H9 (cell line): Measurements from ENCODE around the gene ST8SIA5. TPM values are rescaled to one million over a fixed set of nuclear protein-coding genes. Genes with fewer than 3 reads are reported as not detected.

Experiments
- DNase-seq: peaks from one replicate; pipeline ENCODE4 v3.0.0-alpha.2; 2017
- H2AFZ ChIP-seq: one replicate; pipeline ENCODE4 v1.6.1; 2013; ENCODE audit warnings: mild to moderate bottlenecking, low read length, control low read depth, moderate library complexity
- H2AK5ac ChIP-seq: 2 replicates; pipeline ENCODE4 v1.6.1; 2013; ENCODE audit warnings: low read length, control low read depth, mixed read lengths; ENCODE audit not compliant: insufficient read length
- H2BK120ac ChIP-seq: one replicate; pipeline ENCODE4 v1.6.1; 2013; ENCODE audit warnings: low read depth, mild to moderate bottlenecking, low read length, control low read depth, inconsistent platforms; ENCODE audit not compliant: poor library complexity, severe bottlenecking
- H2BK12ac ChIP-seq: 2 replicates; pipeline ENCODE4 v1.6.1; 2013; ENCODE audit warnings: low read length, control low read depth, mixed read lengths, low read depth; ENCODE audit not compliant: insufficient read length
- H2BK15ac ChIP-seq: 2 replicates; pipeline ENCODE4 v1.6.1; 2013; ENCODE audit warnings: low read depth, low read length, control low read depth
- H2BK20ac ChIP-seq: one replicate; pipeline ENCODE4 v1.6.1; 2013; ENCODE audit warnings: low read depth, mild to moderate bottlenecking, low read length, control low read depth, inconsistent platforms; ENCODE audit not compliant: poor library complexity, severe bottlenecking
- H2BK5ac ChIP-seq: 2 replicates; pipeline ENCODE4 v1.6.1; 2013; ENCODE audit warnings: low read length, control low read depth, mixed read lengths; ENCODE audit not compliant: insufficient read length
- H3K14ac ChIP-seq: 2 replicates; pipeline ENCODE4 v1.6.1; 2013; ENCODE audit warnings: low read length, control low read depth; ENCODE audit not compliant: insufficient read depth
- H3K18ac ChIP-seq: 2 replicates; pipeline ENCODE4 v1.6.1; 2013; ENCODE audit warnings: low read depth, mild to moderate bottlenecking, mixed read lengths, low read length, control low read depth; ENCODE audit not compliant: insufficient read length
- H3K23ac ChIP-seq: 2 replicates; pipeline ENCODE4 v1.6.1; 2013; ENCODE audit warnings: low read length, control low read depth, mixed read lengths, low read depth; ENCODE audit not compliant: insufficient read length
- H3K23me2 ChIP-seq: 2 replicates; pipeline ENCODE4 v1.6.1; 2013; ENCODE audit warnings: low read depth, mild to moderate bottlenecking, mixed read lengths, low read length, control low read depth; ENCODE audit not compliant: insufficient read length, poor library complexity, severe bottlenecking
- H3K27ac ChIP-seq: 2 replicates; pipeline ENCODE4 v1.5.1; 2013; ENCODE audit warnings: low read length, control low read depth, mixed read lengths, low read depth; ENCODE audit not compliant: insufficient read length
- H3K27me3 ChIP-seq: 2 replicates; pipeline ENCODE4 v1.6.1; 2013; ENCODE audit warnings: low read length, control low read depth, inconsistent platforms; ENCODE audit not compliant: insufficient read depth
- H3K4ac ChIP-seq: 2 replicates; pipeline ENCODE4 v1.6.1; 2013; ENCODE audit warnings: low read depth, mild to moderate bottlenecking, control low read depth, inconsistent platforms, low read length, moderate library complexity
- H3K4me1 ChIP-seq: 2 replicates; pipeline ENCODE4 v1.6.1; 2013; ENCODE audit warnings: low read length, control low read depth, inconsistent platforms; ENCODE audit not compliant: insufficient read depth
- H3K4me2 ChIP-seq: 2 replicates; pipeline ENCODE4 v1.6.1; 2013; ENCODE audit warnings: low read length, control low read depth, mixed read lengths; ENCODE audit not compliant: insufficient read length, insufficient read depth
- H3K56ac ChIP-seq: 2 replicates; pipeline ENCODE4 v1.6.1; 2013; ENCODE audit warnings: low read depth, mild to moderate bottlenecking, mixed read lengths, low read length, control low read depth; ENCODE audit not compliant: insufficient read length
- H3K79me1 ChIP-seq: 2 replicates; pipeline ENCODE4 v1.6.1; 2013; ENCODE audit warnings: low read depth, mild to moderate bottlenecking, moderate library complexity, low read length, control low read depth, inconsistent platforms; ENCODE audit not compliant: insufficient read depth, poor library complexity, severe bottlenecking
- H3K79me2 ChIP-seq: 2 replicates; pipeline ENCODE4 v1.6.1; 2013; ENCODE audit warnings: low read length, control low read depth, inconsistent platforms; ENCODE audit not compliant: insufficient read depth
- H3K9ac ChIP-seq: 2 replicates; pipeline ENCODE4 v1.6.1; 2013; ENCODE audit warnings: low read length, control low read depth, mixed read lengths; ENCODE audit not compliant: insufficient read length; ENCODE audit errors: extremely low read depth
- H3K9me3 ChIP-seq: one replicate; pipeline ENCODE4 v1.6.1; 2013; ENCODE audit warnings: low read depth, low read length, inconsistent platforms; ENCODE audit not compliant: control insufficient read depth
- H3T11ph ChIP-seq: one replicate; pipeline ENCODE4 v1.6.1; 2013; ENCODE audit warnings: mild to moderate bottlenecking, low read length, control low read depth, inconsistent platforms
- H4K20me1 ChIP-seq: one replicate; pipeline ENCODE4 v1.6.1; 2013; ENCODE audit not compliant: control insufficient read depth, insufficient read length, insufficient read depth
- H4K5ac ChIP-seq: 2 replicates; pipeline ENCODE4 v1.6.1; 2013; ENCODE audit warnings: low read depth, mild to moderate bottlenecking, mixed read lengths, low read length, control low read depth; ENCODE audit not compliant: insufficient read length
- H4K8ac ChIP-seq: replicated peaks from 2 replicates; pipeline ENCODE4 v1.6.1; 2013; ENCODE audit warnings: low read length, control low read depth, mixed read lengths, low read depth; ENCODE audit not compliant: insufficient read length
- H4K91ac ChIP-seq: 2 replicates; pipeline ENCODE4 v1.6.1; 2013; ENCODE audit warnings: low read depth, mild to moderate bottlenecking, moderate library complexity, mixed read lengths, low read length, control low read depth; ENCODE audit not compliant: insufficient read length
- H3K27ac Mint-ChIP-seq, 3 experiments: 2 replicates in 2 of 3; 3 replicates in 1 of 3; pipeline ENCODE4 v1.8.0; 2020 to 2021; ENCODE audit warnings: mixed read lengths in 3 of 3, mild to moderate bottlenecking in 1 of 3, moderate library complexity in 1 of 3
- H3K27me3 Mint-ChIP-seq: 2 replicates; pipeline ENCODE4 v1.8.0; 2021; ENCODE audit warnings: low read depth, mild to moderate bottlenecking, moderate library complexity, mixed read lengths
- H3K36me3 Mint-ChIP-seq, 3 experiments: 2 replicates in 2 of 3; 3 replicates in 1 of 3; pipeline ENCODE4 v1.8.0; 2020 to 2021; ENCODE audit warnings: low read depth in 3 of 3, mixed read lengths in 3 of 3; ENCODE audit not compliant: insufficient read depth in 1 of 3
- H3K4me1 Mint-ChIP-seq, 2 experiments: 2 replicates each; pipeline ENCODE4 v1.8.0; 2020; ENCODE audit warnings: mixed read lengths in 2 of 2
- H3K4me3 Mint-ChIP-seq, 2 experiments: 2 replicates in 1 of 2; 3 replicates in 1 of 2; pipeline ENCODE4 v1.8.0; 2020 to 2021; ENCODE audit warnings: mild to moderate bottlenecking in 2 of 2, mixed read lengths in 2 of 2, moderate library complexity in 1 of 2
- H3K9me3 Mint-ChIP-seq, 2 experiments: 2 replicates in 1 of 2; 3 replicates in 1 of 2; pipeline ENCODE4 v1.8.0; 2020; ENCODE audit warnings: mild to moderate bottlenecking in 2 of 2, mixed read lengths in 2 of 2, moderate library complexity in 1 of 2
- WGBS: extraction: QIAGEN DNeasy Blood & Tissue Kit; methylation state at CpG from one replicate; pipeline ENCODE4 v1.1.7; 2013; ENCODE audit warnings: missing lambda C conversion rate, low lambda C conversion rate, mixed read lengths; ENCODE audit not compliant: insufficient read length; ENCODE audit errors: extremely low coverage; 5-methylcytosine and 5-hydroxymethylcytosine counted together
- total RNA-seq: library from RNA; stranded (reverse); gene quantifications from 2 replicates; pipeline ENCODE4 v1.2.1, GENCODE V29; 2021
- TF ChIP-seq, protein P1 (sequence below): fragments of 200-600 bp; sonication (generic); conservative IDR thresholded peaks from 3 replicates; pipeline ENCODE4 v1.8.0; 2021; ENCODE audit warnings: antibody characterized with exemption, mild to moderate bottlenecking

ST8SIA5 gene
- total RNA-seq, 1 experiment from 2014 or later: 0.63 TPM

DNA sequence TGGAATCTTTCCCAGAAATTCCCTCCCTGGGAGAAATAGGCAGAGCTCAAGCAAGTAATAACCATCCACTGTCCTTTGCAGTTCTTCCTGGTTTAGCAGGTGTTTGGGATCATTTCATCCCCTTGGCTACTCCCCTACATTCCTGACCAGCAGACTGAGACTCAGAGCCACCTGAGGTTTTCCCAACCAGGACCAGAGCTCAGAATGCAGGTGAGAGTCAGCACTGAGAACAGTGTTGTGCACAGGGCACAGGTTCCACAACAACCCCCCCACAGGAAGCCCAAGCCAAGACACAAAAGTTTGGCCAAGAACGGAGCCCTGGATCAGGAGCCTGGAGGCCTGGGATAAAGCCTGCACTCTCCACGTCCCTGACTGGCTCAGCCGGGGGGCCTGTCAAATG is 78.8 kb downstream of the ST8SIA5 start:
- Mint-ChIP-seq H3K4me3 (no peak overlapping the region), H3K9me3 (no peaks in the 10 kb centered on the region; a peak in 1 of 5 replicates), H3K27ac (no peak overlapping the region; a peak in 1 of 7 replicates), H3K36me3 (no peaks in the 10 kb centered on the region), H3K4me1 (peaks cover 12 to 15% of the 10 kb centered on the region in 2 experiments; a peak in 3 of 4 replicates), H3K27me3 (peaks cover 4% of the 10 kb centered on the region)
- Histone ChIP-seq H3K27me3 (no peaks in the 10 kb centered on the region; the same call in 1 of the 2 replicates), H3K4ac (no peak overlapping the region), H2AFZ (no peak overlapping the region), H2AK5ac (no peak overlapping the region), H3K23me2 (no peaks in the 10 kb centered on the region), H3K14ac (no peak overlapping the region), H4K5ac (no peak overlapping the region), H3T11ph (no peak overlapping the region), H2BK20ac (no peak overlapping the region), H2BK15ac (no peak overlapping the region), H2BK120ac (no peak overlapping the region), H3K9me3 (no peaks in the 10 kb centered on the region), H4K8ac (no peak overlapping the region), H3K9ac (no peak overlapping the region), H4K91ac (no peak overlapping the region), H3K4me1 (no peaks in the 10 kb centered on the region), H4K20me1 (no peaks in the 10 kb centered on the region), H2BK12ac (no peak overlapping the region), H3K18ac (no peak overlapping the region), H3K79me2 (no peaks in the 10 kb centered on the region), H3K4me2 (no peak overlapping the region), H3K56ac (no peak overlapping the region), H3K23ac (no peak overlapping the region), H3K79me1 (no peaks in the 10 kb centered on the region), H3K27ac (no peak overlapping the region), H2BK5ac (no peak overlapping the region)
- no CpG with 5 or more reads among the region's 3 CpGs for WGBS
- no peak for DNase-seq
- TF ChIP-seq, protein P1, sequence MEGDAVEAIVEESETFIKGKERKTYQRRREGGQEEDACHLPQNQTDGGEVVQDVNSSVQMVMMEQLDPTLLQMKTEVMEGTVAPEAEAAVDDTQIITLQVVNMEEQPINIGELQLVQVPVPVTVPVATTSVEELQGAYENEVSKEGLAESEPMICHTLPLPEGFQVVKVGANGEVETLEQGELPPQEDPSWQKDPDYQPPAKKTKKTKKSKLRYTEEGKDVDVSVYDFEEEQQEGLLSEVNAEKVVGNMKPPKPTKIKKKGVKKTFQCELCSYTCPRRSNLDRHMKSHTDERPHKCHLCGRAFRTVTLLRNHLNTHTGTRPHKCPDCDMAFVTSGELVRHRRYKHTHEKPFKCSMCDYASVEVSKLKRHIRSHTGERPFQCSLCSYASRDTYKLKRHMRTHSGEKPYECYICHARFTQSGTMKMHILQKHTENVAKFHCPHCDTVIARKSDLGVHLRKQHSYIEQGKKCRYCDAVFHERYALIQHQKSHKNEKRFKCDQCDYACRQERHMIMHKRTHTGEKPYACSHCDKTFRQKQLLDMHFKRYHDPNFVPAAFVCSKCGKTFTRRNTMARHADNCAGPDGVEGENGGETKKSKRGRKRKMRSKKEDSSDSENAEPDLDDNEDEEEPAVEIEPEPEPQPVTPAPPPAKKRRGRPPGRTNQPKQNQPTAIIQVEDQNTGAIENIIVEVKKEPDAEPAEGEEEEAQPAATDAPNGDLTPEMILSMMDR: no peak
